GM12872 (cell line): ENCODE measurements around the gene ZNF280C.

Experiments used
- TF ChIP-seq, protein P1 (sequence below): IDR thresholded peaks from 3 replicates; pipeline ENCODE4 v1.5.1; 2011; ENCODE audit warnings: low read depth, mild to moderate bottlenecking, low read length, moderate library complexity; ENCODE audit not compliant: insufficient read depth

ZNF280C gene

DNA sequence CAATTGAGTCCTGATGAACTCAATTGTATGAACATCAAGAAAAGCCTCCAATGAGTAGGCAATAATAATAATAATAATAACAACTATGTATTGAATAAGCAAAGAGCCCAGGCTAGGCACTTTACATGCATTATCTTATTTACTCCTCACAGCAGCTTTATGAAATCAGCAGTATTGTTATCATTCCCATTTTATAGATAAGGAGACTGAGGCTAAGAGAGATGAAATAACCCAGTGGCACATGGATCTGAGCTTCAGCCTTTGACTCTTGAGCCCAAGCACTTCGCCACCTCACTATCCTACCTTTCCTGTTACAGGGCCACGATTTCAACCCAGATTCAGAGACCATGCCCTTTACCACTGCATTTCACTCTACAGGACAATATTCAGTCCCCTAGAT lies 93.8 kb downstream of the ZNF280C start:
- TF ChIP-seq, protein P1, sequence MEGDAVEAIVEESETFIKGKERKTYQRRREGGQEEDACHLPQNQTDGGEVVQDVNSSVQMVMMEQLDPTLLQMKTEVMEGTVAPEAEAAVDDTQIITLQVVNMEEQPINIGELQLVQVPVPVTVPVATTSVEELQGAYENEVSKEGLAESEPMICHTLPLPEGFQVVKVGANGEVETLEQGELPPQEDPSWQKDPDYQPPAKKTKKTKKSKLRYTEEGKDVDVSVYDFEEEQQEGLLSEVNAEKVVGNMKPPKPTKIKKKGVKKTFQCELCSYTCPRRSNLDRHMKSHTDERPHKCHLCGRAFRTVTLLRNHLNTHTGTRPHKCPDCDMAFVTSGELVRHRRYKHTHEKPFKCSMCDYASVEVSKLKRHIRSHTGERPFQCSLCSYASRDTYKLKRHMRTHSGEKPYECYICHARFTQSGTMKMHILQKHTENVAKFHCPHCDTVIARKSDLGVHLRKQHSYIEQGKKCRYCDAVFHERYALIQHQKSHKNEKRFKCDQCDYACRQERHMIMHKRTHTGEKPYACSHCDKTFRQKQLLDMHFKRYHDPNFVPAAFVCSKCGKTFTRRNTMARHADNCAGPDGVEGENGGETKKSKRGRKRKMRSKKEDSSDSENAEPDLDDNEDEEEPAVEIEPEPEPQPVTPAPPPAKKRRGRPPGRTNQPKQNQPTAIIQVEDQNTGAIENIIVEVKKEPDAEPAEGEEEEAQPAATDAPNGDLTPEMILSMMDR = no peak

DNA sequence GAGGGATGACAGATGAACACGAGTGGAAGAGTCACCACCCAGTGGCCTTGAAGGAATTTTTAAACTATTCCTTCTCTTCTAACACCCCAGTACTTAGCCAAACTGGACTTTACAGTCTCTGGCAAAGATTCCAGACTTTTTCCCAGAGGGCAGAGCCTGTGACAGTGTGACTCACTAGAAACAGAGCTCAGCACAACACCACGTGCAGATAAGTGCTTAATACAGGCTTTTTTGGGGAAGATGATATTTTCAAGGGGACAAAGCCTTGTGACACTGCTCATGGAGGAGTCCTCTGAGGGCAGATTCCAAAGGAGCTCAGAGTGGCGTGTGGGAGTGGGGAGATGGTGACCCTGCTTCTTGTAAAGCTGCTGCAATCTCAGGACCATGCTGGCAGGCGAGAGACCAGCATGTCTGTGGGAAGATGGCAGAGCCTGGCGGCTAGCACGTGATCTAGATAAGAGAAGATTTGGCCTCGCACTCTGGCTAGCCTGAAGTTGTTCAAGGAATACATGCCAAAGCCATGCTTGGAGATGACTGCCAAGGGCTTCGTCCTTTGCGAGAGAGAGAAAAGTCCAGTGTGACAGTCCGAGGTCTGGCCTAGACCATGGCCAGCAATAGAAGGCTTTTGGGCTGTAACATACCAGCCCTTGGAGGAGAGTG lies 94.5 kb downstream of the ZNF280C start:
- TF ChIP-seq, protein P1 = no peak

DNA sequence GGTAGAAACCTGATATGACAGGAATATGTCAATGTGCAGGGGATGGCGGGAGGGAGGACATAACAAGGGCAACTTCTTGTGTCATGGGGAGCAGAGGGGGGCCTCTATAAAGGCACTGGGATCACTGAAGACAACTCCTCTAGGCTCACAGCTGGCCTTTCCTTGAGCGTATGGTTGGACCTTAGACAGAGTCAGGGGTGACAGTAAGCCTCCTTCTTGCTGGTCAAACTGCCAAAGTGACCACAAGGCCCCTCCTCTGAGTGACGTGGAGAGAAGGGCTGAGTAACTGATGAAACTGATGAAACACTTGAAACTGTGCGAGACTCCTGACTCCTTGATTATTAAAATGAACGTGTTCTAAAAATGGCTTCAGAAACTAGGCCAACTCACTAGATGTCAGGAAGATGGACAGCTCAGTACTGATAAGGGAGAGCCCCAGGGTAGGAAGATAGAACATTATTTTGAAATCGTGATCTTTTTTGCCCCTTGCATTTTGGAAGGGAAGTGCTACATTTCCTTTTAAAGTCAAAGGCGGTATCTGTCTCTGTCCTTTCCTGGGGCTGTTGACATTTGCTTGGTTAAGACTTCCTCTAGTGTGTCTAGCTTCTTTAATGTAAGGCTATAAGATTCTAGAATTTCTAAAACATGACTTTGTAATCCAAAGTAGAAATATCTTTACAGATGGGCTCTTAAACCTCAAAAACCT lies 95.4 kb downstream of the ZNF280C start:
- TF ChIP-seq, protein P1 = no peak

DNA sequence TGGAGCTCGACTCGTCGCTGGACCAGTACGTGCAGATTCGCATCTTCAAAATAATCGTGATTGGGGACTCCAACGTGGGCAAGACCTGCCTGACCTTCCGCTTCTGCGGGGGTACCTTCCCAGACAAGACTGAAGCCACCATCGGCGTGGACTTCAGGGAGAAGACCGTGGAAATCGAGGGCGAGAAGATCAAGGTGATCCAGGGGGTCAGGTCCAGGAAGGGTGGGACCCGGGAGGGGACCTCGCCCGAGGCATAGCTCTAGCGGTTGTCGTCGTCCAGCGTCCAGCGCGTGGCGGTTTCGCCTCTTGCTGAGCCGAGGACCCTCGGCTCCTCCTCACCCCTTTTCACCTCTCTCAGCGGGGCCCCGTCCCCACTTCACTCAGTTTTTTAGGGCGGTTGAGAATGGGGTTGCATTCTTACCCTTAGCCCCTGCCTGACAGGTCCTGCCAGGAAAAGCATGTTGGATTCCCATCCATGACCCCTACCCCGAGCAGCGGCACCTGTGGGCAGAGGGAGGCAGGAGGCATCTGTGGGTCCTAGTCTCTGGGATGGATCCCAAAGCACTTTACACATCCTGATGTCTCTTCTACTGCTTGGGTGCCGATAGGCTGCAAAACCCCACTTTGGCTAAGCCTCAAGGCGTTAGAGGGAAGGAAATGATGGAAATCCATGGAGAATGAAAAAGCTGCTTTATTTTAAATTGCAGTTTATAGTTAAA lies 96.4 kb downstream of the ZNF280C start:
- TF ChIP-seq, protein P1 = no peak

DNA sequence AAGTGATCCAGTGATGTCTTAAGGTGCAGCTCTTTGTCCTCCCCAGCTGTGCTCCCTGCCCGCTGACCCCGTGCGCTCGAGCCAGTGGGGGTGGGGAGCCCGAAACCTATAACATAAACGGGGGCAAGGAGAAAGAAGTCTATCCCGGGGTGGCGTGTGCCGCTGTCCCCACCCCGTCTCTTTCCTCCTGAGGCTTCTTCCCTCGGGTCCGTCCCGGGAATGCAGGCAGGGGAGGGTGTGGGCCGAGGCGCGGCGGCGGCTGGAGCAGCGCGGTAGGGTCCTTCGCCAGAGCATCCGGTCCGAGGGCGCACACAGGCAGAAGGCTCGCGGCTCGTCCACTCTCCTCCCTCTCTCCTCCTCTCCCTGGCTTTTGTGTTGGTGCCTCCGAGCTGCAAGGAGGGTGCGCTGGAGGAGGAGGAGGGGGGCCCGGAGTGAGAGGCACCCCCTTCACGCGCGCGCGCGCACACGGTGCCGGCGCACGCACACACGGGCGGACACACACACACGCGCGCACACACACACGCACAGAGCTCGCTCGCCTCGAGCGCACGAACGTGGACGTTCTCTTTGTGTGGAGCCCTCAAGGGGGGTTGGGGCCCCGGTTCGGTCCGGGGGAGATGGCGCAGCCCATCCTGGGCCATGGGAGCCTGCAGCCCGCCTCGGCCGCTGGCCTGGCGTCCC lies 97.1 kb downstream of the ZNF280C start, which contains the start of gene RAB33A:
TSS of gene RAB33A (plus strand) at position 517 of the 681 bp plus-strand sequence. CDS start at position 618, 101 bp downstream.
- TF ChIP-seq, protein P1 = no peak

DNA sequence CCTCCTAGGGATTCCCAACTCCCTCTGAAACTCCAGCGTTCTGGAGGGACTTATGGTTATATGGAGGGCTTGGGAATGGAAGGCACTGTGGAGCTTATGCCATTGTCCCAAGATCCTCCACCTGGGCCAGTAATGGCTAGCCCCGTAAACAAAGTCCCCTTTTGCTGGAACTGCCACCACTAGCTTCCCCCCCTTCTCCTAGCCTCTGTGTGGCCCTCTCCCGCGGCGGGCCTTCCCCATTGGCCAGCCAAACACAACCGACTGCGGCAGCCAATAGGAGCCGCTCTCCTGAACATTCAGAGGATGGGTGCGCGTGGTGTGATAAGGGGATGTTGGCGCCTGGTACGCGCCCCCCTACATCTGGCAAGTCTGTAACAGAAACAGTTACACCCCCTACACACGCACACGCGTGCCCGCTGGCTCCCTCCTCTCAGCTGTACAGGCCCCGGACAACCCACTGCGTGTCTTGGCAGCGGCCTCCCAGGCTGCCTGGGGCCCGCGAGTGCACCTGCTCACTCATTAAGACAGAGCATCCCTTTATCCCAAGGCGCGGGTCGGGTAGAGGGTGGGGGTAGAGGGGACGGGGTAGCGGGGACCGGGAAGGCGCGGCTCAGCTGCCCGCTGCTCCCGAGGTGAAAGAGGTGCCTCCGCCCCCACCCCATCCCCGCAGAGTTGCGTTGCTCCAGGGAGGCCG lies 97.8 kb downstream of the ZNF280C start:
- TF ChIP-seq, protein P1 = no peak

DNA sequence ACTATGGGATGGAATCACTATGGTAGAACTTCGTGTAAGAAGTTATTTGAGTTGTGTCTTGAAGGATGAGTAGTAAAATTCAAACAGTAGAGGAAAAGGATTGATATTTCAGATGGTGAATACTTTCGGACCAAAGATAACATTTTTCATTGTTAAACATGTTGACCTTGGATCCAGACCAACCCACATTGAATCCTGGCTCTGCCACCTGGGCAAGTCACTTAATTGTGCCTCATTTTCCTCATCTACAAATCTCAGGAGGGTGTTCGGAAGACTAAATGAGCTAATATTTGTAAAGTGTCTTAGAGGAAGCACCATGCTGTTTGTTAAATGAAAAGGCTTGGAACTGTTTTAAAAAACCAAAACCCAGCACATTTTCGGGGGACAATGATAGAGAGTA lies 101.7 kb downstream of the ZNF280C start:
- TF ChIP-seq, protein P1 = no peak
